Upper lobe of right lung (tissue), 1 donor: ENCODE data around the gene SCG3. TPM values are rescaled to one million over a fixed set of nuclear protein-coding genes. Genes with fewer than 3 reads are reported as not detected.

Experiments used
- ATAC-seq: fragments of 200-7000 bp; cut with Tn5 transposase; one replicate; pipeline ENCODE4 v1.9.1; 2020; ENCODE audit warnings: mild to moderate bottlenecking, moderate library complexity
- DNase-seq: peaks from one replicate; pipeline ENCODE4 v3.0.0-alpha.2; 2020
- H3K27ac ChIP-seq: fragments of 200-600 bp; one replicate; pipeline ENCODE4 v1.8.0; 2022
- H3K27me3 ChIP-seq: fragments of 200-600 bp; one replicate; pipeline ENCODE4 v1.8.0; 2022; ENCODE audit warnings: mild to moderate bottlenecking
- H3K36me3 ChIP-seq: fragments of 200-600 bp; one replicate; pipeline ENCODE4 v1.8.0; 2022
- H3K4me1 ChIP-seq: fragments of 200-600 bp; one replicate; pipeline ENCODE4 v1.8.0; 2022
- H3K4me3 ChIP-seq: fragments of 200-600 bp; one replicate; pipeline ENCODE4 v1.8.0; 2022; ENCODE audit warnings: mild to moderate bottlenecking
- H3K9me3 ChIP-seq: fragments of 200-600 bp; one replicate; pipeline ENCODE4 v1.8.0; 2022
- CTCF ChIP-seq: fragments of 200-600 bp; IDR thresholded peaks from one replicate; pipeline ENCODE4 v1.8.0; 2022; ENCODE audit warnings: antibody characterized with exemption
- intact Hi-C: fragments of 100-400 bp; cut with DNase I; formaldehyde crosslinking; loops from one replicate; pipeline ENCODE4 v1.11.0; 2022
- total RNA-seq: library from RNA; stranded (reverse); fragmentation: NEBNext Ultra II Directional; extraction: Animal tissue kit (Norgen Biotek cat#: 25700); gene quantifications from one replicate; pipeline ENCODE4 v1.2.1, GENCODE V29; 2021
- donor health status: DM: no; HTN: yes; CAD: no; lungs with severe emphysema.

SCG3 gene
- total RNA-seq, 1 donor from 2014 or later, result 0.17 TPM

- TF ChIP-seq CTCF, result no peak
- DNase-seq (no peak), ATAC-seq (peak; percentile 44)
- Histone ChIP-seq H3K4me1 (no peaks in the 10 kb centered on the region), H3K27me3 (no peaks in the 10 kb centered on the region), H3K36me3 (no peaks in the 10 kb centered on the region), H3K9me3 (no peaks in the 10 kb centered on the region), H3K4me3 (no peak overlapping the region), H3K27ac (no peak overlapping the region)
- intact Hi-C loops, result no loop called here
These were observed 10.9 kb downstream of the SCG3 start for GRCh38 chr15:51692154-51692553.

- ATAC-seq, result no peak
- intact Hi-C loops, result no loop called here
- no peaks in the 10 kb centered on the region for H3K27me3 ChIP-seq
- no peaks in the 10 kb centered on the region for H3K4me1 ChIP-seq
- no peak overlapping the region for H3K4me3 ChIP-seq
- H3K36me3 ChIP-seq, result no peaks in the 10 kb centered on the region
- H3K9me3 ChIP-seq, result no peaks in the 10 kb centered on the region
- DNase-seq, result no peak
- no peak for TF ChIP-seq CTCF
- H3K27ac ChIP-seq, result no peak overlapping the region
These were observed 15.3 kb downstream of the SCG3 start for GRCh38 chr15:51696566-51696965.

GRCh38 chr15:51697163-51697562, 15.9 kb downstream of the SCG3 start:
- no peak for TF ChIP-seq CTCF
- no peak for DNase-seq
- H3K27ac ChIP-seq, result no peak overlapping the region
- H3K36me3 ChIP-seq, result no peaks in the 10 kb centered on the region
- H3K9me3 ChIP-seq, result no peaks in the 10 kb centered on the region
- H3K27me3 ChIP-seq, result no peaks in the 10 kb centered on the region
- no peak for ATAC-seq
- H3K4me3 ChIP-seq, result no peak overlapping the region
- intact Hi-C loops, result no loop called here
- H3K4me1 ChIP-seq, result no peaks in the 10 kb centered on the region

- H3K4me1 ChIP-seq, result no peaks in the 10 kb centered on the region
- no peak overlapping the region for H3K27ac ChIP-seq
- intact Hi-C loops, result no loop called here
- no peak for DNase-seq
- H3K27me3 ChIP-seq, result no peaks in the 10 kb centered on the region
- H3K9me3 ChIP-seq, result no peaks in the 10 kb centered on the region
- no peak overlapping the region for H3K4me3 ChIP-seq
- no peaks in the 10 kb centered on the region for H3K36me3 ChIP-seq
- no peak for TF ChIP-seq CTCF
- no peak for ATAC-seq
These were observed 18.1 kb downstream of the SCG3 start for GRCh38 chr15:51699373-51699772.

- Histone ChIP-seq H3K4me3 (no peak overlapping the region), H3K27ac (no peak overlapping the region), H3K4me1 (no peaks in the 10 kb centered on the region), H3K27me3 (no peaks in the 10 kb centered on the region), H3K9me3 (no peaks in the 10 kb centered on the region), H3K36me3 (no peaks in the 10 kb centered on the region)
- ATAC-seq (no peak), DNase-seq (no peak)
- TF ChIP-seq CTCF, result no peak
- intact Hi-C loops, result no loop called here
These were observed 21.4 kb downstream of the SCG3 start for GRCh38 chr15:51702710-51703109.

GRCh38 chr15:51706291-51706690, 25.0 kb downstream of the SCG3 start:
- ATAC-seq (no peak), DNase-seq (no peak)
- Histone ChIP-seq H3K9me3 (no peaks in the 10 kb centered on the region), H3K27ac (no peak overlapping the region), H3K4me3 (no peak overlapping the region), H3K4me1 (no peaks in the 10 kb centered on the region), H3K27me3 (no peaks in the 10 kb centered on the region), H3K36me3 (no peaks in the 10 kb centered on the region)
- intact Hi-C loops, result no loop called here
- TF ChIP-seq CTCF, result no peak
